ENCODE measurements around the gene PDE5A. TPM values are rescaled to one million over a fixed set of nuclear protein-coding genes. Genes with fewer than 3 reads are reported as not detected.
A peak's percentile ranks its signal among the peaks of the same experiment; 100 is the strongest.

PDE5A gene
- polyA plus RNA-seq, 1 donor from 2014 or later = 2.0 TPM

- Mint-ChIP-seq H3K4me1 (peaks cover 3 to 12% (median 5%) of the 10 kb centered on the region in 3 donors), H3K27me3 (peaks cover 8% of the 10 kb centered on the region), H3K36me3 (no peaks in the 10 kb centered on the region), H3K9me3 (peaks cover 0 to 1% (median 0%) of the 10 kb centered on the region in 3 donors), H3K4me3 (peak overlapping the region; percentile 88 to 97 (median 92)), H3K27ac (peak overlapping the region; percentile 62 to 76 (median 71))
Observed at GRCh38 chr4:119627267-119628255, 1.0 kb downstream of the PDE5A start.

GRCh38 chr4:119626943-119627266, 1.7 kb downstream of the PDE5A start:
- Mint-ChIP-seq H3K4me1 (peaks cover 3 to 12% (median 5%) of the 10 kb centered on the region in 3 donors), H3K27me3 (peaks cover 4% of the 10 kb centered on the region), H3K9me3 (peaks cover 0 to 1% (median 0%) of the 10 kb centered on the region in 3 donors), H3K27ac (peak overlapping the region in 2 of 3 donors; percentile 76), H3K36me3 (no peaks in the 10 kb centered on the region), H3K4me3 (peak overlapping the region; percentile 81 to 97 (median 88))

- H3K4me1 Mint-ChIP-seq = peaks cover 3 to 12% (median 5%) of the 10 kb centered on the region in 3 donors
- H3K27me3 Mint-ChIP-seq = peaks cover 6% of the 10 kb centered on the region
- H3K9me3 Mint-ChIP-seq = peaks cover 0 to 1% (median 0%) of the 10 kb centered on the region in 3 donors
- H3K36me3 Mint-ChIP-seq = no peaks in the 10 kb centered on the region
- H3K27ac Mint-ChIP-seq = peak overlapping the region in 2 of 3 donors; percentile 76
- peak overlapping the region; percentile 81 to 97 (median 88) for H3K4me3 Mint-ChIP-seq
Observed at GRCh38 chr4:119626420-119626819, 2.2 kb downstream of the PDE5A start.

DNA sequence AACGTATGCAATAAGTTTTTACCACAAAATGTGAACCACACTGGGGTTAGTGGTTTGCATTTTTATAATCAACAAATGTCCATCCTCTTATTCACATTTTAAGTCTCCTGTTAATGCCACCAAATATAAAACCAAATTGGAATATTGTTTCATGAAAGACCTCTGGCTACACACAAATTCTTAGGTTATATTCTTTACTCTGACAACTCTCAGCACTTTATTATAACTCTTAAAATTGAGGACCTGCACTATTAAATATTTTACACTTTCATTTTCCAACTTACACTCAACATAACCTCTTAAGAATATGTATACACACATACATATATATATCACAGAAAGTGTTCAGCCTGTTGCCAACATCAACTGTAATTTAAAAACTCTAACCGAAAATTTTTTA, 2.8 kb downstream of the PDE5A start:
- peaks cover 6% of the 10 kb centered on the region for H3K27me3 Mint-ChIP-seq
- H3K36me3 Mint-ChIP-seq = no peaks in the 10 kb centered on the region
- H3K4me3 Mint-ChIP-seq = peak overlapping the region in 1 of 4 donors; percentile 89
- no peak overlapping the region for H3K27ac Mint-ChIP-seq
- peaks cover 0 to 1% (median 0%) of the 10 kb centered on the region in 3 donors for H3K9me3 Mint-ChIP-seq
- H3K4me1 Mint-ChIP-seq = peaks cover 3 to 12% (median 5%) of the 10 kb centered on the region in 3 donors

- no peaks in the 10 kb centered on the region for H3K36me3 Mint-ChIP-seq
- H3K4me1 Mint-ChIP-seq = peaks cover 3 to 12% (median 5%) of the 10 kb centered on the region in 3 donors
- H3K9me3 Mint-ChIP-seq = peaks cover 0 to 1% (median 0%) of the 10 kb centered on the region in 3 donors
- H3K27ac Mint-ChIP-seq = no peak overlapping the region
- H3K4me3 Mint-ChIP-seq = peak overlapping the region in 1 of 4 donors; percentile 21
- peaks cover 6% of the 10 kb centered on the region for H3K27me3 Mint-ChIP-seq
Observed at GRCh38 chr4:119624356-119624755, 4.2 kb downstream of the PDE5A start.

DNA sequence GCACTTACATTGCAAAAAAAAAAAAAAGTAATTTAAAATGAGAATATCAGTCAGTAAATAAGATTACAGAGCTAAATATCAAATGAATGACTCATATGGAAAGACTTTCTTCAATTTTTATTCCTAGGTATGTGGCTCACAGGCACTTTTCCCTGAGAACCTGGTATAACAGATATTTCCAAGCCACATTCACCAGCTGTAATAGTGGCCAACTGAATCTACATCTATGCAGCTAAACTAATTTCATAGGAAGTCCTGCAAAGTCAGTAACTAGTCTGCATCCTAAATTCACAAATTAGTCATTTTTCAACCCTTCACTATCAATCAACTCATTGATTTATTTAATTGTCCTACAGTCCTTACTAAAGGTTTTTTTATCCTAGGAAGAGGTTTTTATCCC, 5.6 kb downstream of the PDE5A start:
- Mint-ChIP-seq H3K4me1 (peaks cover 0 to 8% (median 3%) of the 10 kb centered on the region in 3 donors), H3K9me3 (peaks cover 0 to 1% (median 0%) of the 10 kb centered on the region in 3 donors), H3K27me3 (peaks cover 6% of the 10 kb centered on the region), H3K4me3 (no peak overlapping the region), H3K36me3 (no peaks in the 10 kb centered on the region), H3K27ac (no peak overlapping the region)

GRCh38 chr4:119615068-119615719, 13.4 kb downstream of the PDE5A start:
- Mint-ChIP-seq H3K4me3 (no peak overlapping the region), H3K9me3 (peaks cover 0 to 5% (median 0%) of the 10 kb centered on the region in 3 donors), H3K27me3 (no peaks in the 10 kb centered on the region), H3K36me3 (peaks cover 3% of the 10 kb centered on the region), H3K27ac (no peak overlapping the region), H3K4me1 (no peaks in the 10 kb centered on the region)

DNA sequence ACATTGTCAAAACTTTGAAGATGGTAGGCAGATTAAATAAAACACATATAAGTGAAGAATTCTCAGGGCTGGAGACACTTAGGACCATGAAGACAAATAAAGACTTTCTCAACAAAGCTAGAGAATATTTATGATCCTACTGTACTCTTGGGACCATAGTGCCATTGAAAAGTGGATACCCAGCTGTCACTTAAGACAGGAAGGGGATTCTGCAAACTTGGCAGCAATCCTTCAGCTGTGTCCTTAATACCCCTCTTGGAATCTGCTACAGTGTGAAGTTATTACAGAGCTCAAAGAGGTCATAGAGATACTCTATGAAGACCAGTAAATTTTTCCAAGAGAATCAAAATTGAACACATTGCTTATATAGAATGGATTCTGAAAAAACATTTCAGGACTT, 24.3 kb downstream of the PDE5A start:
- Mint-ChIP-seq H3K4me1 (no peaks in the 10 kb centered on the region), H3K36me3 (peaks cover 2% of the 10 kb centered on the region), H3K27me3 (no peaks in the 10 kb centered on the region), H3K27ac (no peak overlapping the region), H3K4me3 (no peak overlapping the region), H3K9me3 (peaks cover 0 to 6% (median 2%) of the 10 kb centered on the region in 3 donors)

- Mint-ChIP-seq H3K36me3 (peaks cover 2% of the 10 kb centered on the region), H3K9me3 (peaks cover 4 to 17% (median 6%) of the 10 kb centered on the region in 3 donors), H3K27me3 (no peaks in the 10 kb centered on the region), H3K27ac (no peak overlapping the region), H3K4me3 (no peak overlapping the region), H3K4me1 (no peaks in the 10 kb centered on the region)
Observed at GRCh38 chr4:119602366-119602765, 26.2 kb downstream of the PDE5A start.

GRCh38 chr4:119598521-119598920, 30.1 kb downstream of the PDE5A start:
- Mint-ChIP-seq H3K27ac (peak overlapping the region in 1 of 3 donors; percentile 87), H3K4me1 (no peaks in the 10 kb centered on the region), H3K9me3 (peaks cover 4 to 17% (median 6%) of the 10 kb centered on the region in 3 donors), H3K27me3 (no peaks in the 10 kb centered on the region), H3K36me3 (peaks cover 2% of the 10 kb centered on the region), H3K4me3 (peak overlapping the region in 2 of 4 donors; percentile 25 to 50)

DNA sequence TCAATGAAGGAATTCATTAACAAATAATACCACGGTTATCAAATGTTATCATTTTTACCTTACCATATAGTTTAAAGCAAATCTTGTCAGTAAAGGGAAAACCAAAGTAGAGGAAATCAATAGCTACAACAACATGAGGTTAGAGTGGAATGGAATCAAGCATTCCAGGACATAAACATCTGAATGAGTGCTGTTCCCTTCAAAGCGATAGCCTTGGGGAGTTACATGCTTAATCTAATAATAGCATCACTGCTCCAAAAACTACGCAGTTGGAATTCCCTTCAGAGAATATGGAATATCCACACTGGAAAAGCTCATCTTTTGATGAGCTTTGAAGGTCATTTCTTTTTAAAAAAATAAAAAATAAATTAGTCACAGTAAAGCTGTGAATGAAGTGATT, 31.2 kb downstream of the PDE5A start:
- Mint-ChIP-seq H3K4me1 (no peaks in the 10 kb centered on the region), H3K27ac (no peak overlapping the region), H3K27me3 (no peaks in the 10 kb centered on the region), H3K4me3 (no peak overlapping the region), H3K36me3 (peaks cover 2% of the 10 kb centered on the region), H3K9me3 (peaks cover 4 to 17% (median 6%) of the 10 kb centered on the region in 3 donors)

- H3K36me3 Mint-ChIP-seq = no peaks in the 10 kb centered on the region
- no peak overlapping the region for H3K27ac Mint-ChIP-seq
- no peaks in the 10 kb centered on the region for H3K4me1 Mint-ChIP-seq
- H3K4me3 Mint-ChIP-seq = no peak overlapping the region
- peaks cover 3% of the 10 kb centered on the region for H3K27me3 Mint-ChIP-seq
- peaks cover 4 to 5% (median 5%) of the 10 kb centered on the region in 3 donors for H3K9me3 Mint-ChIP-seq
Observed at GRCh38 chr4:119593698-119594097, 34.9 kb downstream of the PDE5A start.

DNA sequence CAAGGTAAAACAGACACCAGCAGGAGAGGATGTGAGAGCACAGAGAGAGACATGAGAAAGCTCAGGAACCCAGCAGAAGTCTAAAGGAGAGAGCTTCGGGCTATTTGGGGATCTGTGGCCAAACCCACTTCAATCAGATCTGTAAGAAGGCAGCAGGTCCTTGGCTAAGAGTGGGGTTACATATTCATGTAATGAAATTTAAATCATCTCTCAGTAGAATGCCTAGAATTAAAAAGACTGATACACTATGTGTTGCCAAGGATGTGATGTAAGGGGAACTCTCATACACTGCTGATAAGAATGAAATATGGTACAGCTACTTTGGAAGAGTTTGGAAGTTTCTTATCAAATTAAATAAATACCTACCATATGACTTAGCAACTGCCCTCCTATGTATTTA, 35.8 kb downstream of the PDE5A start:
- H3K27me3 Mint-ChIP-seq = peaks cover 3% of the 10 kb centered on the region
- no peak overlapping the region for H3K27ac Mint-ChIP-seq
- no peaks in the 10 kb centered on the region for H3K4me1 Mint-ChIP-seq
- no peaks in the 10 kb centered on the region for H3K9me3 Mint-ChIP-seq
- H3K36me3 Mint-ChIP-seq = no peaks in the 10 kb centered on the region
- no peak overlapping the region for H3K4me3 Mint-ChIP-seq

DNA sequence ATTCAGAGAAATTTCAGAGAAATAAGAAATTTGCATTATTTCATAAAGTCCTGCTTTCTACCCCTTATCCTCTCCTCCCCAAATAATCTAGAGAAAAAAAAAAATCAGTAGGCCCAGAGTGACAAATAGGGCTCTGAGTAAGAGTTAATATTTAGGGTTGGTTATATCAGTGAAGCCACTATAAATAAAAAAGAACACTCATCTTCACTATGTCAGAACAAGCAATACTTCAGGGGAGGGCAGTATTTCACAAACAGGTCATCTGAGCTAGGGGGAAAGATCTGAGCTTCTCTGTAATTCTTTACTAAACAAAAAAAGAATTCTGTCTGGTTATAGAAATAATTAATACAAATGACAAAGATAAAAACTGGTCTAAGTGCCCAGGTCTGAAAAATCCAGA, 39.4 kb downstream of the PDE5A start:
- H3K27me3 Mint-ChIP-seq = peaks cover 3% of the 10 kb centered on the region
- no peaks in the 10 kb centered on the region for H3K4me1 Mint-ChIP-seq
- no peaks in the 10 kb centered on the region for H3K9me3 Mint-ChIP-seq
- no peak overlapping the region for H3K4me3 Mint-ChIP-seq
- no peaks in the 10 kb centered on the region for H3K36me3 Mint-ChIP-seq
- no peak overlapping the region for H3K27ac Mint-ChIP-seq

GRCh38 chr4:119587796-119588195, 40.8 kb downstream of the PDE5A start:
- Mint-ChIP-seq H3K4me3 (no peak overlapping the region), H3K9me3 (no peaks in the 10 kb centered on the region), H3K27me3 (peaks cover 4% of the 10 kb centered on the region), H3K36me3 (no peaks in the 10 kb centered on the region), H3K4me1 (no peaks in the 10 kb centered on the region), H3K27ac (no peak overlapping the region)

Data from IgD-negative memory B cell (primary cell).